ENCODE data around the gene UBASH3A. TPM values are rescaled to one million over a fixed set of nuclear protein-coding genes. Genes with fewer than 3 reads are reported as not detected.

Gene UBASH3A
- polyA plus RNA-seq, 3 donors, result not detected

- H3K9ac ChIP-seq (ENCODE audit: insufficient read depth, low read length, poor library complexity, severe bottlenecking), result no peak overlapping the region
- Mint-ChIP-seq H3K9me3 (peaks cover 0 to 10% (median 3%) of the 10 kb centered on the region in 7 donors), H3K4me1 (peaks cover 9% of the 10 kb centered on the region), H3K27ac (no peak overlapping the region), H3K36me3 (no peaks in the 10 kb centered on the region), H3K27me3 (ENCODE audit: low read depth in 3 of 3) (peaks cover 0 to 14% (median 12%) of the 10 kb centered on the region in 3 donors), H3K4me3 (peak overlapping the region in 1 of 2 donors; percentile 4)
- no peak overlapping the region for H3K4me2 ChIP-seq (replicated peaks; ENCODE audit: extremely low read depth, low read length, poor library complexity, severe bottlenecking)
- H3K4me3 ChIP-seq (replicated peaks in 1 of 3; ENCODE audit: low read depth in 2 of 3, low read length in 3 of 3), result no peak overlapping the region
- no peak for DNase-seq
- no peaks in the 10 kb centered on the region for H3K36me3 ChIP-seq (replicated peaks in 1 of 2; ENCODE audit: control insufficient read depth in 1 of 2, insufficient read depth in 2 of 2, low read length in 2 of 2)
- no peaks in the 10 kb centered on the region for H3K27me3 ChIP-seq (ENCODE audit: control insufficient read depth in 2 of 2, insufficient read depth in 2 of 2, low read length in 2 of 2)
- H3K27ac ChIP-seq (ENCODE audit: low read depth in 1 of 2, low read length in 2 of 2), result no peak overlapping the region
- no peak overlapping the region for H2AFZ ChIP-seq (ENCODE audit: insufficient read depth, low read depth, low read length, poor library complexity, severe bottlenecking)
- no peaks in the 10 kb centered on the region for H4K20me1 ChIP-seq (ENCODE audit: insufficient read depth, low read length)
- H3K9me3 ChIP-seq (replicated peaks in 1 of 2; ENCODE audit: control insufficient read depth in 1 of 2, insufficient read depth in 1 of 2, low read length in 2 of 2), result peaks cover 3 to 8% of the 10 kb centered on the region in 2 donors
- peaks cover 0 to 6% of the 10 kb centered on the region in 2 donors for H3K4me1 ChIP-seq (ENCODE audit: control insufficient read depth in 1 of 2, insufficient read depth in 2 of 2, low read length in 2 of 2)
- H3K79me2 ChIP-seq (ENCODE audit: insufficient read depth, low read length), result no peaks in the 10 kb centered on the region
- intact Hi-C loops (cut with micrococcal nuclease), result no loop called here
- WGBS (ENCODE audit: insufficient coverage), result 28% methylated on average over 6 of the region's 8 CpGs
- no peak for TF ChIP-seq CTCF (IDR thresholded peaks at IDR 0.05)
Observed at GRCh38 chr21:42363312-42363711, 40.4 kb upstream of the UBASH3A start.

GRCh38 chr21:42364304-42364865 lies 39.3 kb upstream of the UBASH3A start:
- no peak overlapping the region for H3K27ac ChIP-seq (ENCODE audit: low read depth in 1 of 2, low read length in 2 of 2)
- no peaks in the 10 kb centered on the region for H4K20me1 ChIP-seq (ENCODE audit: insufficient read depth, low read length)
- H3K79me2 ChIP-seq (ENCODE audit: insufficient read depth, low read length), result no peaks in the 10 kb centered on the region
- intact Hi-C loops (cut with micrococcal nuclease), result no loop called here
- no peaks in the 10 kb centered on the region for H3K27me3 ChIP-seq (ENCODE audit: control insufficient read depth in 2 of 2, insufficient read depth in 2 of 2, low read length in 2 of 2)
- H3K9me3 ChIP-seq (replicated peaks in 1 of 2; ENCODE audit: control insufficient read depth in 1 of 2, insufficient read depth in 1 of 2, low read length in 2 of 2), result peaks cover 3 to 8% of the 10 kb centered on the region in 2 donors
- no peak overlapping the region for H3K9ac ChIP-seq (ENCODE audit: insufficient read depth, low read length, poor library complexity, severe bottlenecking)
- H3K4me2 ChIP-seq (replicated peaks; ENCODE audit: extremely low read depth, low read length, poor library complexity, severe bottlenecking), result no peak overlapping the region
- no peak overlapping the region for H3K4me3 ChIP-seq (replicated peaks in 1 of 3; ENCODE audit: low read depth in 2 of 3, low read length in 3 of 3)
- 32% methylated on average over 8 of the region's 13 CpGs for WGBS (ENCODE audit: insufficient coverage)
- no peak for TF ChIP-seq CTCF (IDR thresholded peaks at IDR 0.05)
- no peak overlapping the region for H2AFZ ChIP-seq (ENCODE audit: insufficient read depth, low read depth, low read length, poor library complexity, severe bottlenecking)
- Mint-ChIP-seq H3K4me1 (peaks cover 9% of the 10 kb centered on the region), H3K4me3 (peak overlapping the region in 1 of 2 donors; percentile 13), H3K9me3 (peaks cover 0 to 10% (median 3%) of the 10 kb centered on the region in 7 donors), H3K27ac (peak overlapping the region in 1 of 7 donors; percentile 36), H3K36me3 (no peaks in the 10 kb centered on the region), H3K27me3 (ENCODE audit: low read depth in 3 of 3) (peaks cover 0 to 14% (median 13%) of the 10 kb centered on the region in 3 donors)
- DNase-seq, result no peak
- H3K36me3 ChIP-seq (replicated peaks in 1 of 2; ENCODE audit: control insufficient read depth in 1 of 2, insufficient read depth in 2 of 2, low read length in 2 of 2), result no peaks in the 10 kb centered on the region
- H3K4me1 ChIP-seq (ENCODE audit: control insufficient read depth in 1 of 2, insufficient read depth in 2 of 2, low read length in 2 of 2), result peaks cover 0 to 6% of the 10 kb centered on the region in 2 donors
